GM12891 (cell line): ENCODE data around the gene FRMD6.

ENCODE experiments used
- DNase-seq: peaks from one replicate; pipeline ENCODE4 v3.0.0; 2011; ENCODE audit warnings: low spot score; ENCODE audit not compliant: insufficient read length
- FAIRE-seq: peaks from 2 replicates; lab custom pipeline; 2011; peaks lifted over from hg19 to GRCh38; lab: Jason Lieb, UNC
- PAX5 ChIP-seq: IDR thresholded peaks from 2 replicates; pipeline ENCODE4 v1.6.1; 2011; ENCODE audit warnings: low read length, moderate library complexity, mild to moderate bottlenecking; ENCODE audit not compliant: insufficient read depth, severe bottlenecking
- POLR2A ChIP-seq: IDR thresholded peaks from 2 replicates; pipeline ENCODE4 v1.6.1; 2011; ENCODE audit warnings: low read depth, low read length, control low read depth
- POLR2AphosphoS5 ChIP-seq: IDR thresholded peaks from 2 replicates; pipeline ENCODE4 v1.6.1; 2011; ENCODE audit warnings: low read depth, low read length, control low read depth
- POU2F2 ChIP-seq: IDR thresholded peaks from 2 replicates; pipeline ENCODE4 v1.6.1; 2011; ENCODE audit warnings: low read depth, mild to moderate bottlenecking, control low read depth, low read length, moderate library complexity
- SPI1 ChIP-seq: IDR thresholded peaks from 2 replicates; pipeline ENCODE4 v1.6.1; 2011; ENCODE audit warnings: low read depth, low read length, control low read depth
- TAF1 ChIP-seq: IDR thresholded peaks from 2 replicates; pipeline ENCODE4 v1.6.1; 2011; ENCODE audit warnings: low read depth, low read length, control low read depth

The FRMD6 gene

DNA sequence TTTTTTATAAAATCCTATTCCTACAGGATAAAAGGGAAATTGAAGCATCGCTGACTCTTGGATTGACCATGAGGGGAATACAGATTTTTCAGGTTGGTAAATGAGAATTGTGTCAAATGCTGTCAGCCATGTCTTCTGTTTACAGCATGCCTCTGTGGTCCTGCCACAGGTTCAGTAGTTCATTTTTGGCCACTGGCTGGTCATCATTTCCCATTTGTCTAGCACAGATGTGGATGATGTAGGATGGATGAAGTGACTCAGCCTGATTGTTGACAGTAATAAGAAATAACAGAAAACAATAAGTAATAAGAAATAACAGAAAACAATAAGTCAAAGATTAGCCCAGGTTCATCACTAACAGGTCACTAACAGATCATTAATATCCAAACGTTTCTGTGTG, 59.8 kb downstream of the FRMD6 start:
- TF ChIP-seq TAF1 = no peak
- TF ChIP-seq POU2F2 = no peak
- TF ChIP-seq SPI1 = no peak
- no peak for DNase-seq
- FAIRE-seq = no peak

- no peak for FAIRE-seq
These were observed 63.5 kb downstream of the FRMD6 start for GRCh38 chr14:51715250-51715649.

DNA sequence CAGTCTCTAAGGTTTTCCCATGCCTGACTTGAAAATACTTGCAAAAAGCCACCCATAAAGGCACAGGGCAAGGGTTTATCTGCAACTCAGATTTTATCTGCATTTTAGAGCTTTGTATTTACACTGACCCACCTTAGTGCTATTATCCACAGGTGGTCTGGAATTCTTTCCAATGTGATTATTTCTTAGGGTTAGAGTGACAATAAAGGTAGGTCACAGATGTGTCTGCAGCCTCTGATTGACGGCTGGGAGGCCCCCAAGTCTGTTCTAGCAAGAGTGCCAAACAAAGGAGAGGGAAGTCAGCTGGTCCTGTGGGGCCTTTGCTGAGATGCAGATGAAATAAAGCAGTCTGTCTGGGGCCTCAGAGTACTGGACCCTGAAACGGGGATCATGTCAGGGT, 64.0 kb downstream of the FRMD6 start:
- TF ChIP-seq POLR2AphosphoS5 (no peak), POLR2A (no peak), SPI1 (no peak), TAF1 (no peak), POU2F2 (no peak)
- FAIRE-seq (no peak), DNase-seq (no peak)

More at GRCh38 chr14:51715250-51715649, 63.5 kb downstream of the FRMD6 start:
- no peak for DNase-seq
- no peak for TF ChIP-seq POU2F2

DNA sequence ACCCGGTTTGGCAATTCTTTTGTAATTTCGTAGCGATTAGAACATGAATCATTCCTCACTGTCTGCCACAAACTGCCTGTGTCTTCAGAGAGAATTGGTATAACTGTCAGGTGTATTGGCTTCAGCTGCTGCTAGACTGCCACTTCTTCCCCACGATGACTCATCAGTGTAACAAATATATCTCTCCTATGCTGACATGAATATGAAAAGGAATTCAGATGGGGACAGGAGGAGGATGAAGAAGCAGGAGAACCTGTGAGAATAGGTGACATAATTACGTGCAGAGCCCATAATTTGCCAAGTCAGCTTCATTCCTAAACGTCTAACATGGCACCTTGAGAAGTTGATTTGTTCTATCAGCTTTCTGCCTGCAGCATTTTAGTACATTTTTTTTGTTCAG, 64.9 kb downstream of the FRMD6 start:
- DNase-seq (no peak), FAIRE-seq (no peak)
- TF ChIP-seq POU2F2 (no peak), TAF1 (no peak), PAX5 (no peak), POLR2A (no peak)

- TF ChIP-seq POLR2A (no peak), TAF1 (no peak), POU2F2 (no peak), PAX5 (no peak), POLR2AphosphoS5 (no peak), SPI1 (no peak)
- FAIRE-seq (no peak), DNase-seq (no peak)
These were observed 66.1 kb downstream of the FRMD6 start for GRCh38 chr14:51717766-51718165.

DNA sequence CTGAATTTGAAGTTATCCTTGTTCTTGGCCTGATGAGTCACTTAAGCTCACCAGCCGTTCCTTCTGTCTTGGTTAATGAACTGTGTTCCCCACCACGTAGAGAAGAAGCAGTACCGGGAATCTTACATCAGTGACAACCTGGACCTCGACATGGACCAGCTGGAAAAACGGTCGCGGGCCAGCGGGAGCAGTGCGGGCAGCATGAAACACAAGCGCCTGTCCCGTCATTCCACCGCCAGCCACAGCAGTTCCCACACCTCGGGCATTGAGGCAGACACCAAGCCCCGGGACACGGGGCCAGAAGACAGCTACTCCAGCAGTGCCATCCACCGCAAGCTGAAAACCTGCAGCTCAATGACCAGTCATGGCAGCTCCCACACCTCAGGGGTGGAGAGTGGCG, 68.2 kb downstream of the FRMD6 start:
- no peak for TF ChIP-seq PAX5
- TF ChIP-seq POU2F2 = no peak
- TF ChIP-seq POLR2A = no peak
- TF ChIP-seq SPI1 = no peak
- TF ChIP-seq POLR2AphosphoS5 = no peak
- TF ChIP-seq TAF1 = no peak
- no peak for DNase-seq
- no peak for FAIRE-seq

- DNase-seq (no peak), FAIRE-seq (no peak)
- TF ChIP-seq POLR2A (no peak), POU2F2 (no peak), POLR2AphosphoS5 (no peak), TAF1 (no peak), SPI1 (no peak), PAX5 (no peak)
These were observed 72.3 kb downstream of the FRMD6 start for GRCh38 chr14:51723990-51724389.

DNA sequence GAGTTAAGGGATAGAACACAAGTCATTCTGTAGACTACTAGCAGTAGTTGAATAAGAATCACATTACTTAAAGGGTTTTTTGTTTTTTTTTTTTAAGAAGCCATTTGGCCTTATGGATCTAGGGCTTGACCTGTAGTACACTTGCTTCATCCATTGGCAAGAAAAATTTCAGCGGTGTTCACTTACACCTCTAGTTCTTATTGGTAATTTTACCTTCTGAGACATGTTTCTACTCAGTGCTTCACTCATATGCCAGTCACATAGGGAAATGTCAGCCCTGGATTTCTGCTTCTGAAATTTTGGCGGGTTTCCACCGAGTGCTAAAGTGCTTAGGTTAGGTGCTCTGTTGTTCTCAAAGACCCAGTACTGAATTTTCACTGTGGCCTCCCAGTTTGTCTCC, 72.9 kb downstream of the FRMD6 start:
- no peak for FAIRE-seq
- no peak for TF ChIP-seq POLR2AphosphoS5
- TF ChIP-seq PAX5 = no peak
- TF ChIP-seq SPI1 = no peak
- TF ChIP-seq POU2F2 = no peak
- no peak for TF ChIP-seq POLR2A
- TF ChIP-seq TAF1 = no peak
- no peak for DNase-seq

DNA sequence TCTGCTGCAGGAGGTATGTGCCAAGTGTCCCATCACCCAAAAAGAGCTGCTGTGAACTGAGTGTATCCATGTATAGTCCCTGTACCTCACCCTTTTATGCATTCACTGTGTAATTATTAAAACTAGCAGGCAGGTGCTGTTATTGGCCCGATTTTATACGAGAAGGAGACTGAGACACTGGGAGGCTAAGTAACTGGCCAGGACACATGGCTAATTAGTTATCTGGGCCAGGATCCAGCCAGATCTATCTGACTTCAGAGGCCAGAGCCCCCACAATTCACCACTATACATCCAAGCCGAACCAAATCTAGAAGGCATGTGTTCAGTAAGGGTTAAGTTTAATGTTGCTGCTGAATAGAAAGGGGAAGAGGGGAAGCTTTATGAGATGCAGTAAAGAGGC, 73.4 kb downstream of the FRMD6 start:
- DNase-seq (no peak), FAIRE-seq (no peak)
- TF ChIP-seq PAX5 = no peak

DNA sequence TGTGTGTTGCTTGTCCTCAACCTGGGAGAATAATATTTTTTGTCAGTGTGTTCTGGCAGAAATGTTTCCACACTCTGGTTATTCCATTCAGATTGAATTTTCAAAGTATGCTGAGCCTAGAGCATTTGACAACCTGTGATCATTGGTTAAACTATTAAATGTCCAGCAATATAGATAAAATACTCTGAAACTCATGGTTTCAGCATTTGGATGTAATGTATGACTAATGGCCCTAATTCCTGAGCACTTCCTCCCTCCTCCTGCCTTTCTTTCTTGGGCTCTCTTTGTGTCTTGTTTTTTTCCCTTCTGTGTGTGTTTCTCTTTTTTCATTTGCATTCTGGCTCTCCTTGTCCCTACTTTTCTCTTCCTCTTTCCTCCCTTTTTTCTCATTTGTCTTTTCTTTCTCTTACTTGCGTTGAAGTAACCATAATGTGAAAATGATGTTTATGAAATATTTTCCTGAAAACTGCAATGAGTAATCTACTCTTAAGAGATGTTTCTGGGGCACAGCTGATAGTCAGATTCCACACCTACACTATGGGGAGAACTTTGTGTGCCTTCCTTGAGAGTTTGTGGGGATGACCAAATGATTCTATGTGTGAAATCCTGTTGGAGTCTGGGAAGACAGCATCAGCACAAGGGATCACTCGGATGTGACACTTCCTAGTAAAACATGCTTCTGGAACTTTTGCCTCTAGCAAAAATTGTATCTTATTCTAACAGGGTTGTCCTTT, 74.6 kb downstream of the FRMD6 start:
- DNase-seq (no peak), FAIRE-seq (no peak)
- TF ChIP-seq POLR2A = no peak
- no peak for TF ChIP-seq POLR2AphosphoS5
- TF ChIP-seq PAX5 = no peak
- TF ChIP-seq POU2F2 = no peak
- no peak for TF ChIP-seq TAF1
- no peak for TF ChIP-seq SPI1

GRCh38 chr14:51727526-51727925, 75.8 kb downstream of the FRMD6 start:
- TF ChIP-seq PAX5 (no peak), POLR2A (no peak), POLR2AphosphoS5 (no peak), SPI1 (no peak), POU2F2 (no peak), TAF1 (no peak)
- DNase-seq = no peak
- FAIRE-seq = no peak
